Endothelial cell of umbilical vein (primary cell): ENCODE results near the gene PPARD. TPM values are rescaled to one million over a fixed set of nuclear protein-coding genes. Genes with fewer than 3 reads are reported as not detected.

Experiments
- BruUV-seq: library from RNA; stranded (reverse); fragments of 400-500 nt; replicated peaks from 2 replicates; lab custom pipeline; 2021; lab: Mats Ljungman, UMichigan
- CTCF ChIA-PET: fragments of 300-600, 350-600 bp; sonication (Branson Sonifier 250); formaldehyde crosslinking; loops from one replicate; lab custom pipeline; 2021; ENCODE audit warnings: antibody characterized with exemption, inconsistent platforms; lab: Charles Lee
- POLR2A ChIA-PET: fragments of 300-600, 350-600 bp; sonication (Branson Sonifier 250); formaldehyde crosslinking; loops from one replicate; lab custom pipeline; 2021; ENCODE audit warnings: antibody characterized with exemption, inconsistent platforms; lab: Charles Lee
- DNase-seq: peaks from one replicate; pipeline ENCODE4 v3.0.0-alpha.2; 2011; ENCODE audit warnings: low read depth, low spot score
- FAIRE-seq: peaks from 2 replicates; lab custom pipeline; 2011; peaks lifted over from hg19 to GRCh38; lab: Jason Lieb, UNC
- H2AFZ ChIP-seq: 2 replicates; pipeline ENCODE4 v1.6.0; 2012; ENCODE audit warnings: low read depth, low read length, control low read depth, inconsistent platforms
- H3K27ac ChIP-seq: 2 replicates; pipeline ENCODE4 v1.5.1; 2011; ENCODE audit warnings: low read depth, mild to moderate bottlenecking, control low read depth, low read length, moderate library complexity; ENCODE audit not compliant: insufficient read depth
- H3K27me3 ChIP-seq, 2 experiments: 2 replicates each; pipeline versions ENCODE4 v1.6.0 to v1.6.1; 2011; ENCODE audit warnings: low read length in 2 of 2, mixed read lengths in 1 of 2; ENCODE audit not compliant: control insufficient read depth in 2 of 2, insufficient read depth in 2 of 2
- H3K36me3 ChIP-seq, 2 experiments: 2 replicates in 1 of 2; 3 replicates in 1 of 2; pipeline ENCODE4 v1.5.1; 2011; ENCODE audit warnings: low read length in 2 of 2, mild to moderate bottlenecking in 1 of 2, moderate library complexity in 1 of 2; ENCODE audit not compliant: control insufficient read depth in 2 of 2, insufficient read depth in 2 of 2; ENCODE audit errors: extremely low read depth in 1 of 2
- H3K4me1 ChIP-seq: 3 replicates; pipeline ENCODE4 v1.5.1; 2011; ENCODE audit warnings: mild to moderate bottlenecking, low read length; ENCODE audit not compliant: control insufficient read depth, insufficient read depth; ENCODE audit errors: extremely low read depth
- H3K4me2 ChIP-seq: 2 replicates; pipeline ENCODE4 v1.6.1; 2011; ENCODE audit warnings: low read length, control low read depth, mixed read lengths; ENCODE audit not compliant: insufficient read depth
- H3K4me3 ChIP-seq, 3 experiments: fragments of 200-600 bp in 1 of 3; sonication (generic), shearing (Covaris generic) in 1 of 3; replicated peaks in 1 of 3; 2 replicates each; pipeline ENCODE4 v1.5.1; 2011 to 2016; ENCODE audit warnings: control low read depth in 3 of 3, low read length in 3 of 3, mild to moderate bottlenecking in 2 of 3, inconsistent platforms in 1 of 3, low read depth in 1 of 3, moderate library complexity in 1 of 3; ENCODE audit not compliant: insufficient read depth in 1 of 3
- H3K79me2 ChIP-seq: 2 replicates; pipeline ENCODE4 v1.6.0; 2012; ENCODE audit warnings: low read length, inconsistent platforms; ENCODE audit not compliant: control insufficient read depth, insufficient read depth
- H3K9ac ChIP-seq: replicated peaks from 2 replicates; pipeline ENCODE3; 2011; ENCODE audit warnings: low read length, control low read depth; ENCODE audit not compliant: insufficient read depth; ENCODE audit errors: extremely low read depth
- H3K9me1 ChIP-seq: replicated peaks from 3 replicates; pipeline ENCODE4 v1.6.0; 2011; ENCODE audit warnings: mild to moderate bottlenecking, low read length; ENCODE audit not compliant: control insufficient read depth, insufficient read depth; ENCODE audit errors: extremely low read depth
- H3K9me3 ChIP-seq: replicated peaks from 2 replicates; pipeline ENCODE4 v1.5.1; 2012; ENCODE audit warnings: low read length, inconsistent platforms; ENCODE audit not compliant: control insufficient read depth, insufficient read depth
- H4K20me1 ChIP-seq: replicated peaks from 2 replicates; pipeline ENCODE3; 2011; ENCODE audit warnings: mild to moderate bottlenecking, low read length; ENCODE audit not compliant: control insufficient read depth, insufficient read depth; ENCODE audit errors: extremely low read depth
- CTCF ChIP-seq, 2 donors: IDR thresholded peaks; 1 replicate in 1 of 2; 2 replicates in 1 of 2; pipeline ENCODE4 v1.5.1; 2011; ENCODE audit warnings: low read length in 2 of 2, mild to moderate bottlenecking in 2 of 2, moderate library complexity in 2 of 2, control low read depth in 1 of 2, inconsistent platforms in 1 of 2, low read depth in 1 of 2; ENCODE audit not compliant: insufficient read depth in 1 of 2; ENCODE audit errors: extremely low read depth in 1 of 2
- EZH2 ChIP-seq: IDR thresholded peaks from 2 replicates; pipeline ENCODE4 v1.6.1; 2012; ENCODE audit warnings: borderline replicate concordance, low read depth, mild to moderate bottlenecking, moderate library complexity, low read length, inconsistent platforms; ENCODE audit not compliant: severe bottlenecking
- GATA2 ChIP-seq: IDR thresholded peaks from 2 replicates; pipeline ENCODE4 v1.7.0; 2011; ENCODE audit warnings: low read depth, mild to moderate bottlenecking, moderate library complexity, mixed read lengths, low read length; ENCODE audit not compliant: insufficient read length, insufficient read depth
- JUN ChIP-seq: IDR thresholded peaks from 2 replicates; pipeline ENCODE4 v1.6.1; 2011; ENCODE audit warnings: borderline replicate concordance, low read depth; ENCODE audit not compliant: insufficient read length, insufficient read depth
- MAX ChIP-seq: IDR thresholded peaks from 2 replicates; pipeline ENCODE4 v1.6.1; 2011; ENCODE audit not compliant: insufficient read depth, insufficient read length
- MYC ChIP-seq: IDR thresholded peaks from one replicate; pipeline ENCODE4 v1.6.1; 2011; ENCODE audit warnings: mild to moderate bottlenecking, low read depth, low read length
- POLR2A ChIP-seq: IDR thresholded peaks from 2 replicates; pipeline ENCODE4 v1.6.1; 2012; ENCODE audit warnings: low read depth, mild to moderate bottlenecking, control low read depth, low read length
- dilution Hi-C: fragments of 300-500 bp; cut with MboI; formaldehyde crosslinking; loops from one replicate; pipeline ENCODE4 v1.15.0; 2019; ENCODE audit warnings: low sequenced_read_pairs; ENCODE audit not compliant: extremely low pct_ligation_motif_present
- intact Hi-C: fragments of 100-400 bp; cut with micrococcal nuclease; formaldehyde crosslinking; loops from one replicate; pipeline ENCODE4 v1.10.0; 2022
- polyA plus RNA-seq, 4 experiments: library from polyadenylated mRNA; depleted of rRNA in 3 of 4; stranded (reverse) in 3 of 4; unstranded in 1 of 4; fragments of >200 nt; gene quantifications; 2 replicates each; pipeline versions ENCODE4 v1.2.1 to v1.2.3, GENCODE V29; 2011 to 2012; ENCODE audit warnings: missing spikeins in 1 of 4
- total RNA-seq: library from RNA; stranded (reverse); gene quantifications from 2 replicates; pipeline ENCODE4 v1.2.3, GENCODE V29; 2021

Gene PPARD
- total and polyA plus RNA-seq, 2 donors (not counting 3 experiments of a cell fraction or from before 2014, with no cell fraction given) = 23.4 to 29.2 TPM

GRCh38 chr6:35413911-35414310 lies 71.6 kb downstream of the PPARD start:
- FAIRE-seq (no peak), DNase-seq (no peak)
- H4K20me1 ChIP-seq = no peaks in the 10 kb centered on the region
- peaks cover 2 to 18% of the 10 kb centered on the region in 2 experiments for H3K36me3 ChIP-seq
- intact Hi-C loops = no loop called here
- H3K9me1 ChIP-seq = no peaks in the 10 kb centered on the region
- H3K4me1 ChIP-seq = peaks cover 3% of the 10 kb centered on the region
- BruUV-seq = no TSS peak
- no peak overlapping the region for H2AFZ ChIP-seq
- H3K79me2 ChIP-seq = no peaks in the 10 kb centered on the region
- H3K9ac ChIP-seq = no peak overlapping the region
- H3K27me3 ChIP-seq = no peaks in the 10 kb centered on the region
- H3K4me3 ChIP-seq = no peak overlapping the region
- TF ChIP-seq POLR2A = no peak
- no peak for TF ChIP-seq JUN
- TF ChIP-seq GATA2 = no peak
- TF ChIP-seq MYC = no peak
- no peak for TF ChIP-seq CTCF (IDR thresholded peaks at IDR 0.05; ENCODE audit: extremely low read depth in 1 of 2, insufficient read depth in 1 of 2, low read depth in 1 of 2, low read length in 2 of 2)
- TF ChIP-seq MAX = no peak
- TF ChIP-seq EZH2 = no peak
- H3K4me2 ChIP-seq = no peak overlapping the region
- POLR2A ChIA-PET = no interaction called here
- H3K9me3 ChIP-seq = no peaks in the 10 kb centered on the region
- CTCF ChIA-PET = interaction anchor here (0.9 to 2.8 kb wide), 6 partner anchors 10 to 71 kb away, joined by 3 to 38 read pairs (median 10); partner anchors contain the start of gene PPARD
- dilution Hi-C loops = no loop called here
- no peak overlapping the region for H3K27ac ChIP-seq
